Parathyroid adenoma (tissue), 2 donors: ENCODE results near the gene PKD2L2.
"Not testable (repeated sequence)": the region's sequence is repeated elsewhere in the genome, so short reads cannot be mapped to it uniquely, and the experiment has no call there.

Source experiments
- H2AFZ ChIP-seq: fragments of 300-600 bp; sonication (generic); one replicate; pipeline ENCODE4 v1.7.0; 2017; ENCODE audit warnings: antibody characterized with exemption, mild to moderate bottlenecking
- H3K27ac ChIP-seq: fragments of 300-600 bp; sonication (generic); one replicate; pipeline ENCODE4 v1.7.0; 2017
- H3K27me3 ChIP-seq: fragments of 300-600 bp; sonication (generic); one replicate; pipeline ENCODE4 v1.7.0; 2017; ENCODE audit warnings: low read length; ENCODE audit not compliant: control insufficient read depth, insufficient read depth
- H3K36me3 ChIP-seq: fragments of 300-600 bp; sonication (generic); one replicate; pipeline ENCODE4 v1.7.0; 2017; ENCODE audit warnings: low read length; ENCODE audit not compliant: control insufficient read depth, insufficient read depth
- H3K4me1 ChIP-seq: fragments of 300-600 bp; sonication (generic); one replicate; pipeline ENCODE4 v1.7.0; 2017; ENCODE audit warnings: control low read depth
- H3K4me2 ChIP-seq: fragments of 300-600 bp; sonication (generic); one replicate; pipeline ENCODE4 v1.7.0; 2017; ENCODE audit warnings: low read length
- H3K4me3 ChIP-seq: fragments of 300-600 bp; sonication (generic); one replicate; pipeline ENCODE4 v1.7.0; 2017; ENCODE audit warnings: low read depth, low read length
- H3K79me2 ChIP-seq: fragments of 300-600 bp; sonication (generic); one replicate; pipeline ENCODE4 v1.7.0; 2017; ENCODE audit warnings: control low read depth
- H3K9ac ChIP-seq: fragments of 300-600 bp; sonication (generic); one replicate; pipeline ENCODE4 v1.7.0; 2017; ENCODE audit warnings: mild to moderate bottlenecking
- H3K9me3 ChIP-seq: fragments of 300-600 bp; sonication (generic); one replicate; pipeline ENCODE4 v1.7.0; 2017; ENCODE audit warnings: low read length; ENCODE audit not compliant: control insufficient read depth
- CTCF ChIP-seq: fragments of 300-600 bp; sonication (generic); IDR thresholded peaks from one replicate; pipeline ENCODE4 v1.7.0; 2017; ENCODE audit warnings: antibody characterized with exemption, mild to moderate bottlenecking
- donor health status: primary hyperparathyroidism.

Gene PKD2L2

GRCh38 chr5:137847687-137848086 is 41.6 kb upstream of the PKD2L2 start:
- no peaks in the 10 kb centered on the region for H3K79me2 ChIP-seq
- peak overlapping the region; percentile 63 for H2AFZ ChIP-seq
- H3K9me3 ChIP-seq, result no peaks in the 10 kb centered on the region
- H3K4me3 ChIP-seq, result no peak overlapping the region
- no peaks in the 10 kb centered on the region for H3K27me3 ChIP-seq
- no peak for TF ChIP-seq CTCF
- no peak overlapping the region for H3K4me2 ChIP-seq
- no peaks in the 10 kb centered on the region for H3K36me3 ChIP-seq
- peaks cover 34% of the 10 kb centered on the region for H3K4me1 ChIP-seq
- no peak overlapping the region for H3K9ac ChIP-seq
- H3K27ac ChIP-seq, result peak overlapping the region; percentile 68

DNA sequence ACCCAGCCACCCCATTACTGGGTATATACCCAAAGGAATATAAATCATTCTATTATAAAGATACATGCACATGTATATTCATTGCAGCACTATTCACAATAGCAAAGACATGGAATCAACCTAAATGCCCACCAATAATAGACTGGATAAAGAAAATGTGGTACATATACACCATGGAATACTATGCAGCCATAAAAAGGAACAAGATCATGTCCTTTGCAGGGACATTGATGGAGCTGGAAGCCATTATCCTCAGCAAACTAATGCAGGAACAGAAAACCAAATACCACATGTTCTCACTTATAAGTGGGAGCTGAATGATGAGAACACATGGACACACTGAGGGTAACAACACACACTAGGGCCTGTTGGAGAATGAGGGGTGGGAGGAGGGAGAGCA is 36.1 kb upstream of the PKD2L2 start:
- H3K4me2 ChIP-seq, H3K36me3 ChIP-seq, H3K9ac ChIP-seq, H3K9me3 ChIP-seq, H3K27ac ChIP-seq, H2AFZ ChIP-seq, H3K79me2 ChIP-seq, H3K4me3 ChIP-seq, H3K27me3 ChIP-seq: not testable (repeated sequence)
- H3K4me1 ChIP-seq, result peaks cover 34% of the 10 kb centered on the region

DNA sequence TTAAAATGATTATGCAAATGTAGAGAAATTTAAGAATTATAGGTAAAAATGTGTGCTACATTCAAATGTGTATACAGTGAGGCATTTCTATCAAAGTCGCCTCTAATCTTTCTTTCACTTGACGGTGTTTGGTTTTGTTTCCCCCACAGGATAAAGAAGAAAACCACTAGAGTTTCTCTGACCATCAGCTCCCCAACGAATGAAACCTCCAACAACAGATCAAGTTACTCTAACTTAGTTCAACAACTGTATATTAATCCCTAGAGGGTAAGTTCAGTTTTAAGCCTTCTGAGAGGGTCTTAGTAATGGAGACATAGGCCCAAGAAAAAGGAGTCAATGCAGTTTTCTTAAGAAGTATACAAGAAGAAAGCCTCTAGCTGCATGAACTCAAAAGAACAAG is 33.1 kb upstream of the PKD2L2 start:
- no peak overlapping the region for H3K27ac ChIP-seq
- H3K9me3 ChIP-seq, result no peaks in the 10 kb centered on the region
- no peak overlapping the region for H3K4me2 ChIP-seq
- no peaks in the 10 kb centered on the region for H3K79me2 ChIP-seq
- H2AFZ ChIP-seq, result peak overlapping the region; percentile 33
- TF ChIP-seq CTCF, result no peak
- H3K4me1 ChIP-seq, result peaks cover 29% of the 10 kb centered on the region
- no peak overlapping the region for H3K9ac ChIP-seq
- H3K27me3 ChIP-seq, result no peaks in the 10 kb centered on the region
- H3K36me3 ChIP-seq, result no peaks in the 10 kb centered on the region
- no peak overlapping the region for H3K4me3 ChIP-seq

GRCh38 chr5:137856916-137857862 is 32.1 kb upstream of the PKD2L2 start:
- Histone ChIP-seq H2AFZ (peak overlapping the region; percentile 78), H3K27me3 (no peaks in the 10 kb centered on the region), H3K79me2 (no peaks in the 10 kb centered on the region), H3K4me3 (no peak overlapping the region), H3K27ac (peak overlapping the region; percentile 69), H3K4me1 (peaks cover 29% of the 10 kb centered on the region), H3K9me3 (no peaks in the 10 kb centered on the region), H3K9ac (no peak overlapping the region), H3K4me2 (peak overlapping the region; percentile 10), H3K36me3 (no peaks in the 10 kb centered on the region)
- no peak for TF ChIP-seq CTCF

DNA sequence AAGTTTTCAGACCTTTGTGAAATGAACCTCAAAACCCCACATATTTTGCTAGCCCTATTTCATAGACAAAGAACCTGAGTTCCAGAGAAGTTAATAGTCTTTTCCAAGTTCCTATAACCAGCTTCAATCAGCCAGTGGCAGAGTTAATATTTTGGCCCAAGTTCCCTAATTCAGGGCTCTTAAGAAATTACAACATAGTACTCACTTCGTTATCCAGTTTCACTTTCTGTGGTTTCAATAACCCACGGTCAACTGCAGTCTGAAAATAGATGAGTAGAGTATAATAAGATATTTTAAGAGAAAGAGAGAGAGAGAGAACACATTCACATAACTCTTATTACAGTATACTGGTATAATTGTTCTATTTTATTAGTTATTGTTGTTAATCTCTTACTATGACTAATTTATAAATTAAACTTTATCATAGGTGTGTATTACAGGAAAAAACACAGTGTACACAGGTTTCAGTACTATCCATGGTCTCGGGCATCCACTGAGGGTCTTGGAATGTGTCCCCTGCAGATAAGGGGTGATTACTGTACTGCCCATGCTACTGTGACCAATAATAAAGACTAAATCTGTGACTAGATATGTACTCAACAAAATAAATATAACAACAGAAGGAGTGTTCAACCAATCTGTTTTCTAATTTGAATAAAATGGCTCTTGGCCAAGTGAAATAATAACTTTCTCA is 30.9 kb upstream of the PKD2L2 start:
- H3K4me3 ChIP-seq, result no peak overlapping the region

More for the DNA sequence above, 30.9 kb upstream of the PKD2L2 start:
- Histone ChIP-seq H3K4me1 (peaks cover 29% of the 10 kb centered on the region), H3K79me2 (no peaks in the 10 kb centered on the region), H3K27me3 (no peaks in the 10 kb centered on the region), H3K4me2 (peak overlapping the region; percentile 10), H3K27ac (peak overlapping the region; percentile 69), H2AFZ (peak overlapping the region; percentile 78), H3K9me3 (no peaks in the 10 kb centered on the region), H3K9ac (no peak overlapping the region), H3K36me3 (no peaks in the 10 kb centered on the region)
- peak; percentile 5 for TF ChIP-seq CTCF
